GM12878 (cell line): ENCODE measurements around the gene ASMTL.

Source experiments
- BCL11A ChIP-seq: IDR thresholded peaks from 2 replicates; pipeline ENCODE4 v1.6.1; 2011; ENCODE audit warnings: low read depth, low read length
- BRCA1 ChIP-seq: IDR thresholded peaks from 2 replicates; pipeline ENCODE4 v1.6.1; 2011; ENCODE audit warnings: low read depth, low read length, improper control_type of control experiment
- CREB1 ChIP-seq: IDR thresholded peaks from 2 replicates; pipeline ENCODE4 v1.6.1; 2012; ENCODE audit warnings: low read depth, mild to moderate bottlenecking, inconsistent platforms
- CTCF ChIP-seq, 3 experiments: IDR thresholded peaks in 2 of 3; conservative IDR thresholded peaks in 1 of 3; 2 replicates each; pipeline ENCODE4 v1.5.1; 2011; ENCODE audit warnings: low read depth in 3 of 3, low read length in 3 of 3, mild to moderate bottlenecking in 3 of 3, control low read depth in 2 of 3, moderate library complexity in 2 of 3, inconsistent platforms in 1 of 3, mixed read lengths in 1 of 3; ENCODE audit not compliant: control insufficient read depth in 2 of 3, insufficient read depth in 1 of 3; ENCODE audit errors: extremely low read depth in 1 of 3
- EZH2 ChIP-seq: IDR thresholded peaks from 2 replicates; pipeline ENCODE4 v1.6.1; 2012; ENCODE audit warnings: low read depth, mild to moderate bottlenecking, control low read depth, inconsistent platforms, low read length, borderline replicate concordance; ENCODE audit not compliant: control insufficient read depth
- REST ChIP-seq: IDR thresholded peaks from 2 replicates; pipeline ENCODE4 v1.6.1; 2012; ENCODE audit warnings: mild to moderate bottlenecking, low read depth, low read length
- SP1 ChIP-seq: IDR thresholded peaks from one replicate; pipeline ENCODE4 v1.6.1; 2011; ENCODE audit warnings: low read depth, low read length
- ZBTB11 ChIP-seq: fragments of 450-650 bp; formaldehyde crosslinking; IDR thresholded peaks from 2 replicates; pipeline ENCODE4 v1.5.0; 2022; ENCODE audit warnings: mild to moderate bottlenecking, missing genetic modification characterization

- TF ChIP-seq CTCF (IDR thresholded peaks at IDR 0.05 in 2 of 3, conservative IDR thresholded peaks at IDR 0.05 in 1 of 3; ENCODE audit: control insufficient read depth in 2 of 3, extremely low read depth in 1 of 3, insufficient read depth in 1 of 3, low read depth in 3 of 3, low read length in 3 of 3): no peak
- no peak for TF ChIP-seq ZBTB11 (CRISPR knock-in tag)
- no peak for TF ChIP-seq SP1
- no peak for TF ChIP-seq BRCA1
- TF ChIP-seq EZH2: no peak
- no peak for TF ChIP-seq REST
- TF ChIP-seq CREB1: no peak
- TF ChIP-seq BCL11A: no peak
Measured at GRCh38 chrX:1472975-1473374, 20.3 kb upstream of the ASMTL start.
